ENCODE measurements around the gene BCL2L1.

BCL2L1 gene

GRCh38 chr20:31708736-31709534 is 13.7 kb downstream of the BCL2L1 start:
- no peak for DNase-seq

- DNase-seq: no peak
Observed at GRCh38 chr20:31707994-31708735, 14.5 kb downstream of the BCL2L1 start.

- DNase-seq: no peak
Observed at GRCh38 chr20:31707258-31707615, 15.4 kb downstream of the BCL2L1 start.

GRCh38 chr20:31706607-31707257 is 15.9 kb downstream of the BCL2L1 start:
- DNase-seq: no peak

- DNase-seq: no peak
Observed at GRCh38 chr20:31705598-31706597, 16.8 kb downstream of the BCL2L1 start.

GRCh38 chr20:31705191-31705590 is 17.5 kb downstream of the BCL2L1 start:
- no peak for DNase-seq

- peak; percentile 55 for DNase-seq
Observed at GRCh38 chr20:31704225-31705119, 18.2 kb downstream of the BCL2L1 start.

GRCh38 chr20:31701591-31701990 is 21.1 kb downstream of the BCL2L1 start:
- DNase-seq: no peak

- DNase-seq: no peak
Observed at GRCh38 chr20:31700747-31701146, 21.9 kb downstream of the BCL2L1 start.

- no peak for DNase-seq
Observed at GRCh38 chr20:31699801-31700728, 22.6 kb downstream of the BCL2L1 start.

GRCh38 chr20:31698803-31699718 is 23.6 kb downstream of the BCL2L1 start:
- peak; percentile 80 for DNase-seq

GRCh38 chr20:31698243-31698802 is 24.3 kb downstream of the BCL2L1 start:
- DNase-seq: no peak

GRCh38 chr20:31695849-31696804 is 26.5 kb downstream of the BCL2L1 start:
- peak; percentile 46 for DNase-seq

GRCh38 chr20:31694842-31695593 is 27.6 kb downstream of the BCL2L1 start:
- no peak for DNase-seq

GRCh38 chr20:31693987-31694661 is 28.5 kb downstream of the BCL2L1 start:
- DNase-seq: no peak

GRCh38 chr20:31693402-31693801 is 29.3 kb downstream of the BCL2L1 start:
- DNase-seq: no peak

All from fibroblast of skin of scalp (primary cell).